Measurements from ENCODE around the gene RASGRP3.

DNA sequence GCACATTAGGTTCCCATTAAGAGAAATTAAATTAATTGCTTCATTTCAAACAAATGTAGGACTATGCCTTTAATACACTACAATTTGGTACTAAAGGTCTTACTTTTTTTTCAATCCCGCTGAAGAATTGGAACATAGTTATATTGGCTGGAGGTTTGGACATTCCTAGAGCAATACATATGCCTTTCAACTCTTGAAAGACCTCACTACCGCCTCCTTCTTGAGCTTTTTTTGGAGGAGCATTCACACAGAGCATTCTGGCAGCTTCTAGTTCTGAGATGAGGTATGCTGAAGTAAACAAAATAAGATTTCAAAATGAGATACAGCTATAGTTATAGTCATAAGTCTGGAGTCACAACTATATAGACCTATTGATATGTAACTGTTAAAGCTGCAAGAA lies 111.8 kb downstream of the RASGRP3 start:
- TF ChIP-seq, protein P1, sequence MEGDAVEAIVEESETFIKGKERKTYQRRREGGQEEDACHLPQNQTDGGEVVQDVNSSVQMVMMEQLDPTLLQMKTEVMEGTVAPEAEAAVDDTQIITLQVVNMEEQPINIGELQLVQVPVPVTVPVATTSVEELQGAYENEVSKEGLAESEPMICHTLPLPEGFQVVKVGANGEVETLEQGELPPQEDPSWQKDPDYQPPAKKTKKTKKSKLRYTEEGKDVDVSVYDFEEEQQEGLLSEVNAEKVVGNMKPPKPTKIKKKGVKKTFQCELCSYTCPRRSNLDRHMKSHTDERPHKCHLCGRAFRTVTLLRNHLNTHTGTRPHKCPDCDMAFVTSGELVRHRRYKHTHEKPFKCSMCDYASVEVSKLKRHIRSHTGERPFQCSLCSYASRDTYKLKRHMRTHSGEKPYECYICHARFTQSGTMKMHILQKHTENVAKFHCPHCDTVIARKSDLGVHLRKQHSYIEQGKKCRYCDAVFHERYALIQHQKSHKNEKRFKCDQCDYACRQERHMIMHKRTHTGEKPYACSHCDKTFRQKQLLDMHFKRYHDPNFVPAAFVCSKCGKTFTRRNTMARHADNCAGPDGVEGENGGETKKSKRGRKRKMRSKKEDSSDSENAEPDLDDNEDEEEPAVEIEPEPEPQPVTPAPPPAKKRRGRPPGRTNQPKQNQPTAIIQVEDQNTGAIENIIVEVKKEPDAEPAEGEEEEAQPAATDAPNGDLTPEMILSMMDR (IDR thresholded peaks at IDR 0.05): no peak
- TF ChIP-seq POLR2A (IDR thresholded peaks at IDR 0.05): no peak

Data from lower leg skin (tissue), 3 donors.